Prostate gland (tissue), 2 donors: ENCODE measurements around the gene COL4A1. TPM values are rescaled to one million over a fixed set of nuclear protein-coding genes. Genes with fewer than 3 reads are reported as not detected.

Source experiments
- DNase-seq: peaks from one replicate; pipeline ENCODE4 v3.0.0-alpha.2; 2019; ENCODE audit warnings: low spot score
- H3K27ac ChIP-seq, 2 donors: fragments of 200-600 bp; sonication (generic); 2 replicates each; pipeline ENCODE4 v1.5.1; 2017 to 2019
- H3K27me3 ChIP-seq: fragments of 200-600 bp; sonication (generic); replicated peaks from 2 replicates; pipeline ENCODE4 v1.5.1; 2019; ENCODE audit not compliant: insufficient read depth
- H3K36me3 ChIP-seq, 2 donors: fragments of 200-600 bp; sonication (generic); 1 replicate in 1 of 2; 2 replicates in 1 of 2; pipeline versions ENCODE4 v1.5.1 to v1.8.1; 2017 to 2019
- H3K4me1 ChIP-seq: fragments of 200-600 bp; sonication (generic); replicated peaks from 2 replicates; pipeline ENCODE4 v1.5.1; 2019
- H3K4me3 ChIP-seq, 2 donors: fragments of 200-600 bp; sonication (generic); 2 replicates each; pipeline ENCODE4 v1.5.1; 2017 to 2019
- H3K9me3 ChIP-seq: fragments of 200-600 bp; sonication (generic); 2 replicates; pipeline ENCODE4 v1.5.1; 2017
- CTCF ChIP-seq, 4 experiments: fragments of 200-600 bp in 2 of 4; fragments of 450-650 bp in 2 of 4; sonication (generic) in 2 of 4; IDR thresholded peaks; 1 replicate in 3 of 4; 2 replicates in 1 of 4; pipeline ENCODE4 v1.5.1; 2016 to 2019; ENCODE audit warnings: antibody characterized with exemption in 4 of 4, mild to moderate bottlenecking in 2 of 4, moderate library complexity in 2 of 4
- POLR2A ChIP-seq: fragments of 450-650 bp; IDR thresholded peaks from one replicate; pipeline ENCODE4 v1.6.1; 2016; ENCODE audit warnings: antibody characterized with exemption, mild to moderate bottlenecking
- POLR2AphosphoS5 ChIP-seq: sonication (generic); formaldehyde crosslinking; IDR thresholded peaks from one replicate; pipeline ENCODE4 v1.6.1; 2017; ENCODE audit warnings: antibody characterized with exemption
- WGBS: methylation state at CpG from one replicate; pipeline ENCODE4 v1.1.5; 2018; 5-methylcytosine and 5-hydroxymethylcytosine counted together
- intact Hi-C: fragments of 100-400 bp; cut with DNase I; formaldehyde crosslinking; loops from one replicate; pipeline ENCODE4 v1.14.2; 2022
- total RNA-seq, 2 donors: library from RNA; depleted of rRNA; stranded (reverse); fragments of >200 nt; gene quantifications; one replicate each; pipeline ENCODE4 v1.1.0, GENCODE V29; 2016

The COL4A1 gene
- total RNA-seq, 2 donors from 2014 or later = 37.3 to 132 TPM

- DNase-seq = no peak
- Histone ChIP-seq H3K4me3 (no peak overlapping the region), H3K4me1 (no peaks in the 10 kb centered on the region), H3K9me3 (no peaks in the 10 kb centered on the region), H3K27ac (no peak overlapping the region), H3K27me3 (no peaks in the 10 kb centered on the region), H3K36me3 (no peaks in the 10 kb centered on the region)
- TF ChIP-seq CTCF (IDR thresholded peaks at IDR 0.05) (no peak), POLR2AphosphoS5 (no peak), POLR2A (no peak)
- WGBS = 83% methylated on average over 12 of the region's 12 CpGs
- intact Hi-C loops = no loop called here
Observed at GRCh38 chr13:110151462-110151861, 155.5 kb downstream of the COL4A1 start.

GRCh38 chr13:110150384-110151101 lies 156.4 kb downstream of the COL4A1 start:
- Histone ChIP-seq H3K4me3 (no peak overlapping the region), H3K27ac (no peak overlapping the region), H3K4me1 (no peaks in the 10 kb centered on the region), H3K27me3 (no peaks in the 10 kb centered on the region), H3K36me3 (no peaks in the 10 kb centered on the region), H3K9me3 (no peaks in the 10 kb centered on the region)
- no peak for DNase-seq
- TF ChIP-seq POLR2AphosphoS5 (no peak), POLR2A (no peak), CTCF (IDR thresholded peaks at IDR 0.05) (no peak)
- WGBS = 87% methylated on average over 15 of the region's 15 CpGs
- intact Hi-C loops = no loop called here

- H3K4me1 ChIP-seq = no peaks in the 10 kb centered on the region
- H3K27me3 ChIP-seq = no peaks in the 10 kb centered on the region
- no peak overlapping the region for H3K4me3 ChIP-seq
- no peaks in the 10 kb centered on the region for H3K36me3 ChIP-seq
- H3K9me3 ChIP-seq = no peaks in the 10 kb centered on the region
- 88% methylated on average over 7 of the region's 7 CpGs for WGBS
- no peak for TF ChIP-seq POLR2AphosphoS5
- no peak for TF ChIP-seq POLR2A
- no peak for DNase-seq
- intact Hi-C loops = no loop called here
- H3K27ac ChIP-seq = no peak overlapping the region
Observed at GRCh38 chr13:110149036-110149435, 157.9 kb downstream of the COL4A1 start.

GRCh38 chr13:110140099-110140498 lies 166.9 kb downstream of the COL4A1 start:
- H3K4me1 ChIP-seq = no peaks in the 10 kb centered on the region
- DNase-seq = no peak
- WGBS = 76% methylated on average over 3 of the region's 3 CpGs
- intact Hi-C loops = no loop called here
- H3K27ac ChIP-seq = no peak overlapping the region
- TF ChIP-seq POLR2AphosphoS5 (no peak), POLR2A (no peak), CTCF (IDR thresholded peaks at IDR 0.05) (no peak)
- no peak overlapping the region for H3K4me3 ChIP-seq
- no peaks in the 10 kb centered on the region for H3K9me3 ChIP-seq
- no peaks in the 10 kb centered on the region for H3K27me3 ChIP-seq
- no peaks in the 10 kb centered on the region for H3K36me3 ChIP-seq

GRCh38 chr13:110138700-110139036 lies 168.3 kb downstream of the COL4A1 start:
- H3K4me3 ChIP-seq = peak overlapping the region; percentile 48
- DNase-seq = no peak
- intact Hi-C loops = no loop called here
- no peaks in the 10 kb centered on the region for H3K4me1 ChIP-seq
- H3K36me3 ChIP-seq = no peaks in the 10 kb centered on the region
- 33% methylated on average over 8 of the region's 8 CpGs for WGBS
- TF ChIP-seq POLR2A (no peak), POLR2AphosphoS5 (no peak), CTCF (IDR thresholded peaks at IDR 0.05) (no peak)
- peak overlapping the region in 1 of 2 donors; percentile 30 for H3K27ac ChIP-seq
- no peaks in the 10 kb centered on the region for H3K9me3 ChIP-seq
- no peaks in the 10 kb centered on the region for H3K27me3 ChIP-seq
